Psoas muscle (tissue), 8 donors: Measurements from ENCODE around the gene ZNF559. TPM values are rescaled to one million over a fixed set of nuclear protein-coding genes. Genes with fewer than 3 reads are reported as not detected.
"Not testable (repeated sequence)": the region's sequence is repeated elsewhere in the genome, so short reads cannot be mapped to it uniquely, and the experiment has no call there.

Experiments
- ATAC-seq, 4 donors: fragments of 200-7000 bp; cut with Tn5 transposase; one replicate each; pipeline ENCODE4 v1.9.1; 2020; ENCODE audit warnings: moderate library complexity in 3 of 4, mild to moderate bottlenecking in 2 of 4
- DNase-seq, 2 donors: peaks; one replicate each; pipeline ENCODE4 v3.0.0-alpha.2; 2020
- H3K27ac ChIP-seq: fragments of 200-600 bp; one replicate; pipeline ENCODE4 v1.8.0; 2022
- H3K27me3 ChIP-seq, 3 donors: fragments of 200-600 bp in 1 of 3; one replicate each; pipeline versions ENCODE4 v1.6.1 to v1.8.0; 2013 to 2022; ENCODE audit warnings: low read length in 2 of 3, mild to moderate bottlenecking in 2 of 3, moderate library complexity in 1 of 3; ENCODE audit not compliant: insufficient read depth in 3 of 3
- H3K36me3 ChIP-seq, 2 donors: fragments of 200-600 bp in 1 of 2; one replicate each; pipeline versions ENCODE4 v1.6.1 to v1.8.0; 2013 to 2022; ENCODE audit warnings: low read depth in 1 of 2, mild to moderate bottlenecking in 1 of 2, moderate library complexity in 1 of 2; ENCODE audit not compliant: insufficient read depth in 1 of 2
- H3K4me1 ChIP-seq: fragments of 200-600 bp; one replicate; pipeline ENCODE4 v1.8.0; 2022
- H3K4me3 ChIP-seq: fragments of 200-600 bp; one replicate; pipeline ENCODE4 v1.8.0; 2022; ENCODE audit warnings: mild to moderate bottlenecking
- H3K9me3 ChIP-seq: fragments of 200-600 bp; one replicate; pipeline ENCODE4 v1.8.0; 2022
- WGBS, 3 donors: extraction: QIAGEN DNeasy Blood & Tissue Kit; methylation state at CpG; one replicate each; pipeline versions ENCODE4 v1.1.6 to v1.1.7; 2013; 5-methylcytosine and 5-hydroxymethylcytosine counted together
- intact Hi-C, 2 donors: fragments of 100-400 bp; cut with DNase I; formaldehyde crosslinking; loops; one replicate each; pipeline versions ENCODE4 v1.11.0 to v1.14.2; 2022
- polyA plus RNA-seq, 3 donors: library from polyadenylated mRNA; stranded (reverse); fragments of 200-250 nt; gene quantifications; one replicate each; pipeline ENCODE4 v1.2.3, GENCODE V29; 2013
- total RNA-seq, 4 donors: library from RNA; stranded (reverse); fragmentation: NEBNext Ultra II Directional in 2 of 4; extraction: Animal tissue kit (Norgen Biotek cat#: 25700) in 2 of 4; gene quantifications; one replicate each; pipeline versions ENCODE4 v1.2.1 to v1.2.4, GENCODE V29; 2021 to 2023
- TF ChIP-seq, protein P1 (sequence below): fragments of 200-600 bp; IDR thresholded peaks from one replicate; pipeline ENCODE4 v1.8.0; 2022; ENCODE audit warnings: antibody characterized with exemption
- donor health status: healthy with polysubstance abuse.
- donor health status: DM: no; HTN: no; CAD: no; lungs with moderate emphysema.
- donor health status: Bipolar disorder and iron deficiency.
- donor health status: healthy.
- donor health status: DM: yes; HTN: yes; CAD: no.
- donor health status: DM: no; HTN: no; CAD: no.
- donor health status: DM: no; HTN: no; CAD: no.
- donor health status: DM: yes; HTN: yes; CAD: no.

ZNF559 gene
- total and polyA plus RNA-seq, 7 donors, result 1.5 to 8.6 (median 2.7) TPM

DNA sequence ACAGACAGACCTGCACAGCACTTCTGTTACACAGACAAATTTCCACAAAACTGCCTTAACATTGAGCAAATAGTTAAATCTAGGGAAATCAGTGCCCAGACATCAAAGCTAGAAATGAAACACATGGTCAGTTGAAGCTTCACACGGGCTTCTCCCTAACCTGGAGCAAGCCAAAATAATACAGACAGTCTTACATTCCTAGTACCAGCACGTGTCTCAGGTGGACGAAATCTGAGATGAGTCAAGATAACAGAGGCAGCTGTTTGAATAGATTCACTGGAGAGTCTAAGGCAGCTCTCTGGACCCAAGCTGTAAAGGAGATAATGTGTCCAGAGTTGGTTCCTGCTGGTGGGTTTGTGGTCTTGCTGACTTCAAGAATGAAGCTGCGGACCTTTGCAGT lies 10.2 kb upstream of the ZNF559 start:
- intact Hi-C loops, result loop anchor here in 1 of 2 donors (5.0 kb wide), 1 partner anchor 479 kb away; no protein-coding TSS in a partner anchor
- peaks cover 2% of the 10 kb centered on the region for H3K4me1 ChIP-seq
- H3K36me3 ChIP-seq, result no peaks in the 10 kb centered on the region
- DNase-seq (no peak), ATAC-seq (no peak)
- H3K27ac ChIP-seq, result no peak overlapping the region
- H3K9me3 ChIP-seq, result peaks cover 9% of the 10 kb centered on the region
- TF ChIP-seq, protein P1, sequence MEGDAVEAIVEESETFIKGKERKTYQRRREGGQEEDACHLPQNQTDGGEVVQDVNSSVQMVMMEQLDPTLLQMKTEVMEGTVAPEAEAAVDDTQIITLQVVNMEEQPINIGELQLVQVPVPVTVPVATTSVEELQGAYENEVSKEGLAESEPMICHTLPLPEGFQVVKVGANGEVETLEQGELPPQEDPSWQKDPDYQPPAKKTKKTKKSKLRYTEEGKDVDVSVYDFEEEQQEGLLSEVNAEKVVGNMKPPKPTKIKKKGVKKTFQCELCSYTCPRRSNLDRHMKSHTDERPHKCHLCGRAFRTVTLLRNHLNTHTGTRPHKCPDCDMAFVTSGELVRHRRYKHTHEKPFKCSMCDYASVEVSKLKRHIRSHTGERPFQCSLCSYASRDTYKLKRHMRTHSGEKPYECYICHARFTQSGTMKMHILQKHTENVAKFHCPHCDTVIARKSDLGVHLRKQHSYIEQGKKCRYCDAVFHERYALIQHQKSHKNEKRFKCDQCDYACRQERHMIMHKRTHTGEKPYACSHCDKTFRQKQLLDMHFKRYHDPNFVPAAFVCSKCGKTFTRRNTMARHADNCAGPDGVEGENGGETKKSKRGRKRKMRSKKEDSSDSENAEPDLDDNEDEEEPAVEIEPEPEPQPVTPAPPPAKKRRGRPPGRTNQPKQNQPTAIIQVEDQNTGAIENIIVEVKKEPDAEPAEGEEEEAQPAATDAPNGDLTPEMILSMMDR, result no peak
- WGBS, 3 donors, result 67 to 72% (median 70%) methylated on average over 4 of the region's 4 CpGs
- no peak overlapping the region for H3K4me3 ChIP-seq
- no peaks in the 10 kb centered on the region for H3K27me3 ChIP-seq

DNA sequence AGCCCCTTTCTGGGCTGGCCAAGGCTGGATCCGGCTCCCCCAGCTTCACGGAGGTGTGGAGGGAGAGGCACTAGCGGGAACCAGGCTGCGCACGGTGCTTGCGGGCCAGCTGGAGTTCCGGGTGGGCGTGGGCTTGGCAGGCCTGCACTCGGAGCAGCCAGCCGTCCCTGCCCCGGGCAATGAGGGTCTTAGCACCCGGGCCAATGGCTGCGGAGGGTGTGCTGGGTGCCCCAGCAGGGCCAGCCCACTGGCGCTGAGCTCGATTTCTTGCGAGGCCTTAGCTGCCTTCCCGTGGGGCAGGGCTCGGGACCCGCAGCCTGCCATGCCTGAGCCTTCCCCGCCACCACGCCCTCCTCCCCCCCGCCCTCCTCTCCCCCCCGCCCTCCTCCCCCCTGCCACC lies 2.6 kb upstream of the ZNF559 start:
- Histone ChIP-seq H3K4me1 (peaks cover 5% of the 10 kb centered on the region), H3K9me3 (peaks cover 25% of the 10 kb centered on the region), H3K4me3 (no peak overlapping the region), H3K36me3 (no peaks in the 10 kb centered on the region), H3K27me3 (no peaks in the 10 kb centered on the region), H3K27ac (no peak overlapping the region)
- TF ChIP-seq, protein P1, result no peak
- 91 to 93% (median 93%) methylated on average over 19 to 23 of the region's 23 CpGs for WGBS, 3 donors
- intact Hi-C loops, result no loop called here
- DNase-seq (peak in 1 of 2 donors; percentile 54), ATAC-seq (no peak)

DNA sequence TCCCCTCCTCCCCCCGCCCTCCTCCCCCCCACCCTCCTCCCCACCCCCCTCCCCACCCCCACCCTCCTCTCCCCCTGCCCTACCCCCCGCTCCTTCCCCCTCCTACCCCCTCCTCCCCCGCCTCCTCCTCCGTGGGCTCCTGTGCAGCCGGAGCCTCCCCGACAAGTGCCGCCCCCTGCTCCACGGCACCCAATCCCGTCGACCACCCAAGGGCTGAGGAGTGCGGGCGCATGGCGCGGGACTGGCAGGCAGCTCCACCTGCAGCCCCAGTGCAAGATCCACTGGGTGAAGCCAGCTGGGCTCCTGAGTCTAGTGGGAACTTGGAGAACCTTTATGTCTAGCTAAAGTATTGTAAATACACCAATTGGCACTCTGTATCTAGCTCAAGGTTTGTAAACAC lies 2.2 kb upstream of the ZNF559 start:
- ATAC-seq, H3K4me1 ChIP-seq, intact Hi-C loops, H3K36me3 ChIP-seq, H3K27me3 ChIP-seq, DNase-seq, H3K4me3 ChIP-seq, H3K27ac ChIP-seq: not testable (repeated sequence)
- WGBS, 3 donors, result 90 to 100% (median 93%) methylated on average over 8 to 11 of the region's 14 CpGs
- peaks cover 25% of the 10 kb centered on the region for H3K9me3 ChIP-seq

DNA sequence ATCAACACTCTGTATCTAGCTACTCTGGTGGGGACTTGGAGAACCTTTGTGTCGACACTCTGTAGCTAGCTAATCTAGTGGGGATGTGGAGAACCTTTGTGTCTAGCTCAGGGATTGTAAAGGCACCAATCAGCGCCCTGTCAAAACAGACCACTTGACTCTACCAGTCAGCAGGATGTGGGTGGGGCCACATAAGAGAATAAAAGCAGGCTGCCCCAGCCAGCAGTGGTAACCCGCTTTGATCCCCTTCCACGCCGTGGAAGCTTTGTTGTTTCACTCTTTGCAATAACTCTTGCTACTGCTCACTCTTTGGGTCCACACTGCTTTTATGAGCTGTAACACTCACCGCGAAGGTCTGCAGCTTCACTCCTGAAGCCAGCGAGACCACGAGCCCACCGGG lies 1.8 kb upstream of the ZNF559 start:
- H3K27ac ChIP-seq, H3K4me3 ChIP-seq, H3K36me3 ChIP-seq, H3K4me1 ChIP-seq, ATAC-seq, H3K27me3 ChIP-seq, intact Hi-C loops, DNase-seq: not testable (repeated sequence)
- peaks cover 28% of the 10 kb centered on the region for H3K9me3 ChIP-seq
- WGBS, 3 donors, result 95 to 99% (median 96%) methylated on average over 10 of the region's 10 CpGs

DNA sequence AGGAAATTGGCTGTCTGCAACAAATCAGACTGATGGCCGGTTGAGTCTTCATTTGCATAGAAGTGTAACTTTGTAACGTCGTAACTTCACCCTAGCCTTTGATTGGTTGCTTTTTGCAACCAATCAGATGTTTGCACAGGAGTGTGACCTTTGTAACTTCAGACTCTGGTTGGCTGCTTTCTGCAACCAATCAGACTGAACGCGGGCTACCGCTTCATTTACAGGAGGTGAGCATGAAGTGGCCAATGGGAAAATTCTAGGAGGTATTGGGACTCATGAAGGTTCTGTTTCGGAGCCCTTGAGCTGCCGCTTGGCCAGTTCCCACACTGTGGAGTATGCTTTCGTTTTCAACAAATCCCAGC lies 441 bp upstream of the ZNF559 start:
- DNase-seq (peak; percentile 35 to 66), ATAC-seq (peak; percentile 60 to 81 (median 64))
- 0 to 1% (median 0%) methylated on average over 9 of the region's 9 CpGs for WGBS, 3 donors
- Histone ChIP-seq H3K4me3 (peak overlapping the region; percentile 93), H3K9me3 (peaks cover 42% of the 10 kb centered on the region), H3K27me3 (no peaks in the 10 kb centered on the region), H3K27ac (peak overlapping the region; percentile 82), H3K36me3 (no peaks in the 10 kb centered on the region), H3K4me1 (peaks cover 5% of the 10 kb centered on the region)
- intact Hi-C loops, result no loop called here
- TF ChIP-seq, protein P1, result no peak

DNA sequence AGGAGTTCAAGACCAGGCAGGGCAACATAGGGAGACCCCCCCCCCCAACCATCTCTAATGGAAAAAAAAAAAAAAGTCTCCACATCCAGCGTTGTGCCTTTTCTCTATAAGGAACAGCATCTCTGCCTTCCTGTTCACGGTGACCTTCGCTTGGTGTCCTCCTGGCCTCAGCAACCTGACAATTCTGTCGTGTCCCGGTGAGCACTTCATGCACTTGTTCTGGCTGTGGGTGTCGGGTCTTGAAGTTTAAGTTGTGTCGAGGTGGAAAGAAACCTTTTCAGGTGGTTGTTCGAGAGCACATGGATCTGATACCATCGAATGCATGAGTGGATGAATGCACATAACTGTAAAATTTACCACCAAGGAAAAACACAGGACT lies 594 bp downstream of the ZNF559 start:
- WGBS, 3 donors, result 32 to 55% (median 47%) methylated on average over 9 of the region's 9 CpGs

More for the DNA sequence above, 594 bp downstream of the ZNF559 start:
- TF ChIP-seq, protein P1, result no peak
- no peaks in the 10 kb centered on the region for H3K36me3 ChIP-seq
- H3K4me3 ChIP-seq, result peak overlapping the region; percentile 93
- intact Hi-C loops, result no loop called here
- DNase-seq (no peak), ATAC-seq (no peak)
- H3K27me3 ChIP-seq, result no peaks in the 10 kb centered on the region
- peak overlapping the region; percentile 82 for H3K27ac ChIP-seq
- peaks cover 52% of the 10 kb centered on the region for H3K9me3 ChIP-seq
- peaks cover 5% of the 10 kb centered on the region for H3K4me1 ChIP-seq
